Hepatocyte (in vitro differentiated cells): ENCODE data around the gene INPP4B.

Source experiments
- CTCF ChIP-seq: fragments of 200-600 bp; sonication (generic); IDR thresholded peaks from 2 replicates; pipeline ENCODE4 v1.5.1; 2016; ENCODE audit warnings: antibody characterized with exemption, mild to moderate bottlenecking; ENCODE audit not compliant: poor library complexity
- EZH2phosphoT487 ChIP-seq: fragments of 200-600 bp; sonication (generic); IDR thresholded peaks from one replicate; pipeline ENCODE4 v1.6.1; 2018; ENCODE audit warnings: antibody characterized with exemption, mild to moderate bottlenecking, low read depth, moderate library complexity; ENCODE audit not compliant: unreplicated experiment, severe bottlenecking

GRCh38 chr4:142420311-142421095 lies 425.6 kb downstream of the INPP4B start:
- no peak for TF ChIP-seq CTCF
- TF ChIP-seq EZH2phosphoT487, result no peak
